ENCODE measurements around the gene FLT1.

FLT1 gene

DNA sequence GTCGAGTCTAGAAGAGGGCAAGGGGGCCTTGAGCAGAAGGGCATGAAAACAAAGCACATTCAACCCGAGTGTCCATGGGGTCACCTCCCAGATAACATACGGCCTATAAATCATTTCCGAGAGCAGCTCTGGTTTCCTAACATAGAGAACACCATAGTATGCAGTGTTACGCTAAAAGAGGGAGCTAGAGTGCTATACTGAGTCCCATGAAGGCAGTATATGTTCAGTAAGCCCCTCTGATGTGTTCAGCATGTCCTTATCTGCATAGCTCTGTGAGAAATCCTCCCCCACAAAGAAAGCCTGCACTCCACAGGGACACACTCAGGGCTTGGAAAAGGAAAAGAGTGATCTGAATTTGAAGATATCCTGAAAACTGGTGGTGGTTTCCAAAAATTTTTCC is 175.4 kb downstream of the FLT1 start:
- Mint-ChIP-seq H3K9me3 (ENCODE audit: low read depth) (no peaks in the 10 kb centered on the region), H3K4me1 (ENCODE audit: low read depth) (no peaks in the 10 kb centered on the region), H3K27ac (no peak overlapping the region), H3K27me3 (no peaks in the 10 kb centered on the region), H3K36me3 (no peaks in the 10 kb centered on the region), H3K4me3 (no peak overlapping the region)

DNA sequence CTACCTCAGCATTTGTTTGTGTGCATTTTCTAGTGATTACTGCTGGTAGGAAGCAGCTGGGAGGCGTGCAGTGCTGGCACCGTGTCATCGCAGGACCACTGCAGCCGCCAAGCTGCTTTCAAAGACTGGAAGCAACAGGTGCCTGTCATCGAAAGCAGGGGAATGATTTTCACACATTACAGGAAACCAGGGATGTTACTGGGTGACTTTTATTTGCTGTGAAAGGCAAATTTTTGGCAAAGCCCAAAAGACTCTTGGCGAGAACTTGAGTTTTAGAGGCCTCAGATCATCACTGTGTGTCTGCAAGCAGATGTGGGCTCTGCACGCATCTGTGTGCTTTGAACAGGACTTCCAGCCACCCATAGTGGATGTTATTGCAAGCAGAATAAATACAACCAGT is 176.4 kb downstream of the FLT1 start:
- no peak overlapping the region for H3K4me3 Mint-ChIP-seq
- H3K27me3 Mint-ChIP-seq = no peaks in the 10 kb centered on the region
- H3K27ac Mint-ChIP-seq = no peak overlapping the region
- H3K36me3 Mint-ChIP-seq = no peaks in the 10 kb centered on the region
- H3K9me3 Mint-ChIP-seq (ENCODE audit: low read depth) = no peaks in the 10 kb centered on the region
- no peaks in the 10 kb centered on the region for H3K4me1 Mint-ChIP-seq (ENCODE audit: low read depth)

DNA sequence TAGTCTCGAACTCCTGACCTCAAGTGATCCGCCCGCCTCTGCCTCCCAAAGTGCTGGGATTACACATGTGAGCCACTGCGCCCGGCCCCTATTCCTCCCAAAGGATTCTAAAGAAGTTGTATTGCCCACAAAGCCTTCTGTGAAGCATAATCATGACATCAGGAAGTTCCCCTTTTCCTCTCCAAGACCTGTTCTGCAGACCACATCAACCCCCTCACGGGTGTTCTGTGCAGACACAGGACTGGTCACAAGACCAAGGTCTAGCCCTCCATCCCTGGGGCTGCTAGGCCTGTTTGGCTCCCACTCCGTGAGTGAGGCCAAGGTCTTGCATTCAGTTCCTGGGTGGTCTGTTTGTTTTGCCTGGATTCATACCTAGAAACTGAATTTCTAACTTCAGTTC is 178.1 kb downstream of the FLT1 start:
- H3K4me3 Mint-ChIP-seq = no peak overlapping the region
- H3K36me3 Mint-ChIP-seq = no peaks in the 10 kb centered on the region
- no peaks in the 10 kb centered on the region for H3K9me3 Mint-ChIP-seq (ENCODE audit: low read depth)
- H3K27ac Mint-ChIP-seq = no peak overlapping the region
- no peaks in the 10 kb centered on the region for H3K4me1 Mint-ChIP-seq (ENCODE audit: low read depth)
- no peaks in the 10 kb centered on the region for H3K27me3 Mint-ChIP-seq

DNA sequence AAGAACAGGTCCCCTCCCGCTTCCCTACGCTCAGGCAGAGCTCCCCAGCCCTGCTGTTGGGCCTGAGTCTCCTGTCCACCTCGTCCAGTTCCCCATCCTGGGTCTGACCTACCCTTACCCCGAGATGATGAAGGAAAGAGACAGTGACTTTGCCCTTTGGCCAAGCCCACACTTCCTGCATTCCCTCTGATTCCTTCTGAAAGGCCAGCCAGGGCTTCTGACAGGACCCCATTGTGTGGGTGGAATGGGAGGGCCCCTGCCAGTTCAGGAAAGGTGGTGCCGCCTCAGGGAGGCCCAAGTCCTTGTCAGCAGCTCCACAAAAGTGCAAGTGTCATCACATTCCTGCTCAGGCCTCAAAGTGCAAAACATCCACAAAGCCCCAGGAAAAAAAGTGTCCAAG is 178.8 kb downstream of the FLT1 start:
- H3K36me3 Mint-ChIP-seq = no peaks in the 10 kb centered on the region
- no peak overlapping the region for H3K4me3 Mint-ChIP-seq
- no peak overlapping the region for H3K27ac Mint-ChIP-seq
- no peaks in the 10 kb centered on the region for H3K27me3 Mint-ChIP-seq
- no peaks in the 10 kb centered on the region for H3K9me3 Mint-ChIP-seq (ENCODE audit: low read depth)
- no peaks in the 10 kb centered on the region for H3K4me1 Mint-ChIP-seq (ENCODE audit: low read depth)

DNA sequence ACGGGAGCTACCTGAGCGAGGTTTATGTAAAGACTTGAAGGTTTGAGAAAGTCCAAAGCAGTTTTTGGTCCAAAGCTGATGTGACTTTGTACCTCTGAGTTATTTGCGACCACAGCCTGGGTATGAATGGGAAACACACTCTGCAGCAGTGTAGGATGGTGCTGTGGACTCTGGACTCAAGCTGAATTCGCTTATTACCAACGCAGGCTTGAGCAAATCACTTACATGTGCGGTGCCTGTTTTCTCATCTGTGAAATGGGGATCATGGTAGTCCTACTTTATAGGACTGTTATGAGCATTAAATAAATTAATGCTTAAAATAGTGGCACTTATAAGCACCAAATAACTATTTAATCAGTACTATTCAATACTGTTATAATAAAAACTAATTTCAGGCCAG is 180.0 kb downstream of the FLT1 start:
- no peaks in the 10 kb centered on the region for H3K9me3 Mint-ChIP-seq (ENCODE audit: low read depth)
- no peaks in the 10 kb centered on the region for H3K36me3 Mint-ChIP-seq
- H3K4me1 Mint-ChIP-seq (ENCODE audit: low read depth) = no peaks in the 10 kb centered on the region
- no peak overlapping the region for H3K27ac Mint-ChIP-seq
- no peak overlapping the region for H3K4me3 Mint-ChIP-seq
- H3K27me3 Mint-ChIP-seq = no peaks in the 10 kb centered on the region

DNA sequence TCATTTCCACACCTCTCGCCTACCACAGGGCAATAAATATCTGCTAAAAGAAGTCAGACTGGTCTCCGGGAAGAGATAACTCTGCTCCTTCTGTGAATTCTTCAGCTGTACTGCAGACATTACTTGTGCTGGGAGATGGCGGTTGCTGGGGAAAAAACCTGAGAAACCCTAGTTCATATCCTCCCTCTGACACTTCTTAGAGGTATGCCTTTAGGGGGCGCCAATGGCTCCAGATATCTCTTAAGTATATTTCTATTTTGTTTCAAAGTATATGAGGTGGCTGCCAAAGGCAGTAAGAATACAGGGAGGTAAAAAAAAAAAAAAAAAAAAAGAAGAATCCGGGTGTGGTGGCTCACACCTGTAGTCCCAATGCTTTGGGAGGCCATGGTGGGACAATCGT is 181.3 kb downstream of the FLT1 start:
- Mint-ChIP-seq H3K36me3 (no peaks in the 10 kb centered on the region), H3K4me1 (ENCODE audit: low read depth) (no peaks in the 10 kb centered on the region), H3K27ac (no peak overlapping the region), H3K9me3 (ENCODE audit: low read depth) (no peaks in the 10 kb centered on the region), H3K4me3 (no peak overlapping the region), H3K27me3 (no peaks in the 10 kb centered on the region)

DNA sequence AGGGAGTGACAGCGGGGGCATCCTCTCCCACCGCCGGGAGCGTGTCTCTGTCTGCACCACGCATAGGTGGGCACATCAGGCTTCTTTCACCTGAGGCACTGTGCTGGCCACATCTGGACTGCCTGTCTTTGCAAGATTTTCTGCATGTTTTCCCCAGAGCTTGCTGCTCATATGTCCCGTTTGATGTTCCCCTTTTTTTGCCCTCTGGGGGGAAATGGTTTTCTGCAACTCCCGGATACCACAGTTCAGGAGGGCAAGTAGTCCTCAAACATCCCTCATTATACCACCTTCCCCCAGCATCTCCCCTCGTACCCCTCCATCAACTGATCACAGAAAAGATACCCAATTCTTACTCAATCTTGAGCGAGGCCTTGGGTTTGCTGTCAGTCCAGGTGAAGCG is 188.6 kb downstream of the FLT1 start:
- Mint-ChIP-seq H3K4me3 (no peak overlapping the region), H3K9me3 (ENCODE audit: low read depth) (no peaks in the 10 kb centered on the region), H3K27me3 (no peaks in the 10 kb centered on the region), H3K36me3 (no peaks in the 10 kb centered on the region), H3K4me1 (ENCODE audit: low read depth) (peaks cover 7% of the 10 kb centered on the region), H3K27ac (no peak overlapping the region)

DNA sequence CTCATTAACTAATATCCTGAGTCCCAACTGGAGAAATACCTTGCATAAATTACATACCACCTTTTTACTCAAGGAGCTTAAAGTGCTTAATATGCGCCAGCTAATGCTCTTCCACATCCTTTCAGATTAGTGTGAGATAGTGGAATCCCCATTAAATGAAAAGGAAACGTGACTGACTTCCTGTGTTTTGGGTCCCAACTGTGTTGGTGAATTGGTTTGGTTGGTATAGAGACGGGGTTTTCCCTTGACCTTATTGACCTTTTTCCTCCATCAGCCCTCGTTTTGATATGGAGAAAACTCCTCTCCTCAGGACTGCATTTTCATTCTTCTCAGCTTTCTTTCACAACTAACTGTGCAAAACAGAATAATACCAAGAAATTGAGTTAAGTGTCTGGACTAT is 193.1 kb downstream of the FLT1 start:
- no peaks in the 10 kb centered on the region for H3K9me3 Mint-ChIP-seq (ENCODE audit: low read depth)
- no peaks in the 10 kb centered on the region for H3K36me3 Mint-ChIP-seq
- no peaks in the 10 kb centered on the region for H3K27me3 Mint-ChIP-seq
- H3K4me1 Mint-ChIP-seq (ENCODE audit: low read depth) = peaks cover 7% of the 10 kb centered on the region
- H3K4me3 Mint-ChIP-seq = no peak overlapping the region
- no peak overlapping the region for H3K27ac Mint-ChIP-seq

DNA sequence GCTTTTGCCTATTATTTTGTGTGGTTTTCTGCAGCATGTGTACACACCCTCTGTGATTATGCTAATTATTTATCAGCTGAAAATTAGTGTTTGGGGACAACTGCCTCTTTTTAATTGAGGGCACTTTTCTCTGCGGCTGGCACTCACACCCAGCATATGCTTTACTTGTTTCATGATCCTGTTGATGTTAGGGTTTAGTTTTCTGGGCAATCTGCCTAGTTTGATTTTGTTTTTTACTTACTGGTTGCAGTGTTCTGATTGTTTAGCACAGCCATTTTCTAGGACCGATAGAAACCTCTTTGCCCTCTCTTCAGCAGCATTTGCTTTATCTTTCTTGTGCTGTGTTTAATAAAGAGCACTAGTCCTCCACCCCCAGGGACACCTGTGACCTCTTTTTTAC is 195.0 kb downstream of the FLT1 start:
- Mint-ChIP-seq H3K4me3 (no peak overlapping the region), H3K9me3 (ENCODE audit: low read depth) (no peaks in the 10 kb centered on the region), H3K27me3 (no peaks in the 10 kb centered on the region), H3K27ac (no peak overlapping the region), H3K4me1 (ENCODE audit: low read depth) (peaks cover 7% of the 10 kb centered on the region), H3K36me3 (peaks cover 5% of the 10 kb centered on the region)

DNA sequence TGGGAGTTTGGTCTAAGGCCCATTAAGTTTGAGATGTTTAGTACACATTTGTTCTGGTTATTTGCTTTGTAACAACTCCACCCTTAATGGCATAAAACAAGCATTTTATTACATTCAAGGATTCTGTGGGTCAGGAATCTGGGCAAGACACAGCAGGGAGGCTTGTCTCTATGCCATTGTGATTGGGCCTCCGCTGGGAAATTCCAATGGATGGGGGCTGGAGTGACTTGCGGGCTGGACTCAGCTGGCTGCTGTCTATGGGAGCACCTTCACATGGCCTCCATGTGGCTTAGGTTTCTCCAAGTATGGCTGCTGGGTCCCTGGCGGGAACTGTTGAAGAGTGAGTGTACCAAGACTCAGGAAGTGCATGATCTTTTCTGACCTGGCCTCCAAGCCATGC is 197.6 kb downstream of the FLT1 start:
- Mint-ChIP-seq H3K4me3 (no peak overlapping the region), H3K27ac (no peak overlapping the region)

DNA sequence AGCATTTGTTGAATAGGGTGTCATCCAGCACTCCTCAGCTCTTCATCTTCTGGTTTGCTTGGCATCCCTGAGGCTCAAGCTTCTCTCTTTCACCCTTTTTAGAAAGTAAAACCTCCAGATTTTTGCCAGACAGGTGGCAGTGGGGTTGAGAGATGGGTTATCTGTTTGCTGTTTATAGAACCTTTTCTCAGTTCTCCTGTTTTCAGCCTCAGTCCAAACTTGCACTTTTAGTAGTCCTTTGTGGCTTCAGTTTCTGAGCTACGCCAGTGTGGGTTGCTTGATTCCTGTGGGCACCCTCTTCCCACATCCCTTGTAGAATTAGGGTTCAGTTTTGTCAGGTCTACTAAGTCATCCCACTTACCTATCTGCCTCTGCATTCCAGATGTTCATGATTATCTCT is 208.7 kb downstream of the FLT1 start:
- H3K27ac Mint-ChIP-seq = no peak overlapping the region
- H3K36me3 Mint-ChIP-seq = peaks cover 8% of the 10 kb centered on the region
- no peaks in the 10 kb centered on the region for H3K4me1 Mint-ChIP-seq (ENCODE audit: low read depth)
- no peak overlapping the region for H3K4me3 Mint-ChIP-seq
- no peaks in the 10 kb centered on the region for H3K27me3 Mint-ChIP-seq
- no peaks in the 10 kb centered on the region for H3K9me3 Mint-ChIP-seq (ENCODE audit: low read depth)

More for the DNA sequence above, 197.6 kb downstream of the FLT1 start:
- Mint-ChIP-seq H3K9me3 (ENCODE audit: low read depth) (no peaks in the 10 kb centered on the region), H3K36me3 (peaks cover 5% of the 10 kb centered on the region), H3K27me3 (no peaks in the 10 kb centered on the region), H3K4me1 (ENCODE audit: low read depth) (peaks cover 4% of the 10 kb centered on the region)

DNA sequence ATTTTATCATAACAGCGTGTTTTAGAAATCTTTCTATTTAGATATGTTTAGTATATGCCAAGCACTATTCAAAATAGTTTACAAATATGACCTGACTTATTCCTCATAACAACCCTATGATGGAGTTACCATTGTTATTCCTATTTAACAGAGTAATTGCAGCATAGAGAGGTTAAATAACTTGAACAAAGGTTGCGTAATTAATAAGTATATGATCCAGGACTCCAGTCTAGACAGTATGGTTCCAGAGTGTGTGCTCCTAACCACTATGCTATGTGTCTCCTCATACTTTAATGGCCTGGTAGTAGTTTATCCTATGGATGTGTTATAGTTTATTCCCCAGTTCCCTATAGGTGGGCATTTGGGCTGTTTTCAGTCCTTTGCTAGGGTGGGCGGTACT is 211.3 kb downstream of the FLT1 start:
- Mint-ChIP-seq H3K4me1 (ENCODE audit: low read depth) (no peaks in the 10 kb centered on the region), H3K4me3 (no peak overlapping the region), H3K9me3 (ENCODE audit: low read depth) (no peaks in the 10 kb centered on the region), H3K27ac (no peak overlapping the region), H3K27me3 (no peaks in the 10 kb centered on the region), H3K36me3 (peaks cover 15% of the 10 kb centered on the region)

DNA sequence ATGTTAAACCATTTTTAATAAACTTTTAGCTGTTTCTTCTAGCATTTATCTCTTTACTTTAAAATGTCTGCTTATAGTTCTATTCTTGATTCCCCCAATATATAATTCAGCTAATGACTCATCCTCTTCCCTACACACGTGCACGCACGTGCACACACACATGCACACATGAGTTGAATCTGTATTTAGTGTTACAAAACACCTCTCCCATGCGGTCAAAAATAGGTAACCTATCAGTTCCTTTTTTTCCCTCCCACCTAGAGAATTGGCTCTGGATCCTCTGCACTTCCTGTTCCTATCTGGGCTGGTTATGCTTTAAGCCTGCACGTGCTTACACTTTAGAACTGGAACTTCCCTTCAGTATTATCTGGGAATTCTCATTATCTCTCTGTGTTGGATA is 212.5 kb downstream of the FLT1 start:
- H3K27ac Mint-ChIP-seq = no peak overlapping the region
- H3K4me3 Mint-ChIP-seq = no peak overlapping the region
- H3K4me1 Mint-ChIP-seq (ENCODE audit: low read depth) = no peaks in the 10 kb centered on the region
- peaks cover 14% of the 10 kb centered on the region for H3K36me3 Mint-ChIP-seq
- no peaks in the 10 kb centered on the region for H3K9me3 Mint-ChIP-seq (ENCODE audit: low read depth)
- H3K27me3 Mint-ChIP-seq = no peaks in the 10 kb centered on the region

DNA sequence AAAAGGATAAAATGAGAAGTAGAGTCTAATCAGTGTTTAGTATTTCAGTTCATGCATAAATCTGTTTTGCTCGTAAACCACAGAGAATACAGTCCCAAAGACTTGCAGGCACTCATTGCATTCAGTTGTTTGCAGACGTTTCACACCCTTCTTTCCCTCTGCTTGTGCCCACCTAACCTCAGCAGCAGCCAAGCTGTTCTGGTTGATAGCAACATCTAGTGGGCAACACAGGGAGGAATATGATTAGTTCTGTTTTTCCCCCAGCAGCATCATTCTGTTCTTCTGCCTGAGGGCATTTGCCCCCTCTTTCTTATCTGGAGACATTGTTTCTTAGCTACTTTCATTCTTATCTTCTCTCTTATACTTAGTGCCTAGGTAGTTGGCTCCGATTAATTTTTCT is 221.0 kb downstream of the FLT1 start:
- Mint-ChIP-seq H3K27me3 (no peaks in the 10 kb centered on the region), H3K36me3 (peaks cover 5% of the 10 kb centered on the region), H3K4me3 (no peak overlapping the region), H3K27ac (no peak overlapping the region), H3K4me1 (ENCODE audit: low read depth) (peaks cover 3% of the 10 kb centered on the region), H3K9me3 (ENCODE audit: low read depth) (no peaks in the 10 kb centered on the region)

DNA sequence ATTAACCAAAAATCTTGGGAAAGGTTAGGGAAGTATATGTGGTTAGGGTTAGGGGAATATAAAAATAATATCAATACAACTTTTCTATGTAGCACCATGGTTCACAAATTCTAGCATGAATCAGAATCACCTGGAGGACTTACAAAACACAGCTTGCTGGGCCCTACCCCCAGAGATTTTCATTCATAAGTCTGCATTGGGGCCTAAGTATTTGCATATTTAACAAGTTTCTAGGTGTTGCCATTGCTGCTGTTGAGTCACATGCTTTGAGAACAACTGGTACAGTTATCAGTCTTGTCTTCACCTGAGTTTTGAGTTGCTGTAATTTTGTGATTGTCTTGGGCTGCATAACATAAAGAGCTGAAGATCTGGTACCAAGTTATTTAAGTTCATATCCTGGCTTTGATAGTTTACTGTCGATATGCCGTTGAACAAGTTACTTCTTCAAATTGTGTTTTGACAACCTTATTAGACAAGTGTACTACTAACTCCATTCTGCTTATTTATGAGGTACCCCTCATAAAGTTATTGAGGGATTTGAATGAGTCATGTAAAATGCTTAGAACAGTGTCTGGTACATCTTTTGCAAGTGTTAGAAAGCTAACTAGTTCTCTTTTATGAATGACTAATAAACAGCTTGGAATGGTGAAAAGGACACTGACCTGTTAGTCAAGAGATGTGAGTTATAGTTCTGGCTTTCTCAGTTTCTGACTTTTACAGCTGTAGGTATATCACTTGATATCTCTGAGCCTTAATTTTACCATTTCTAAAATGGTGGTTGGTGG is 223.7 kb downstream of the FLT1 start:
- Mint-ChIP-seq H3K4me3 (no peak overlapping the region), H3K27ac (no peak overlapping the region), H3K9me3 (ENCODE audit: low read depth) (no peaks in the 10 kb centered on the region), H3K36me3 (peaks cover 14% of the 10 kb centered on the region), H3K27me3 (no peaks in the 10 kb centered on the region), H3K4me1 (ENCODE audit: low read depth) (peaks cover 18% of the 10 kb centered on the region)

DNA sequence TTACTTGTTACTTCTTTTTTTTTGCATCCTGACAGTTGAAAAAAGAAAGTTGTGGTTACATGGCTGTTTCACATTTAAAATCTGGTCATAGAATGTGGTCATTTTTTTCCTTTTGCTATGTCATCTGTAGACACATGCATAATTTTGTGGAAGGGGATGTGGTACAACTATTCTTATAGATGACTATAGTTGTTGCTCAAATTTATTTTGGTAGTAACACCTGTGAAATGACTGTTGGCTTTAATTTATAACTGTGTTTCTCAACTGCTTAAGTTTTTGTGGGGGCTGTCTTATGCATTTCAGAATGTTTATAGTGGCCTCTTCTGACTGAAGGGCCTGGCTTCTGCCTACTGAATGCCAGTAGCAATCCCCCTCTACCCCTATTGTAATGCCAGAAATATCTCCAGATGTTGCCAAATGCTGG is 226.1 kb downstream of the FLT1 start:
- peaks cover 10% of the 10 kb centered on the region for H3K36me3 Mint-ChIP-seq
- H3K27me3 Mint-ChIP-seq = no peaks in the 10 kb centered on the region
- H3K9me3 Mint-ChIP-seq (ENCODE audit: low read depth) = no peaks in the 10 kb centered on the region
- peak overlapping the region; percentile 30 for H3K27ac Mint-ChIP-seq
- no peak overlapping the region for H3K4me3 Mint-ChIP-seq
- peaks cover 18% of the 10 kb centered on the region for H3K4me1 Mint-ChIP-seq (ENCODE audit: low read depth)
